ENCODE data around the gene ZNF606.
A peak's percentile ranks its signal among the peaks of the same experiment; 100 is the strongest.

The ZNF606 gene

GRCh38 chr19:57934820-57935665 is 67.6 kb downstream of the ZNF606 start, which contains the start of gene ZNF418:
Gene ZNF418, minus strand, starts transcription at chr19:57935402. Its CDS starts 1,580 bp downstream, at chr19:57933822.
- no peaks in the 10 kb centered on the region; the same call in 1 of the 2 replicates for H3K9me3 ChIP-seq (ENCODE audit: low read depth, low read length)
- TF ChIP-seq FOXP2 (optimal IDR thresholded peaks at IDR 0.05; ENCODE audit: control extremely low read depth, extremely low read length, insufficient read depth) (no peak), EZH2 (IDR thresholded peaks at IDR 0.05) (no peak), POLR2AphosphoS5 (IDR thresholded peaks at IDR 0.05; ENCODE audit: borderline replicate concordance, low read depth, low read length) (no peak; the same call in 1 of the 2 replicates)
- H3K27ac ChIP-seq: no peak within 1 kb of the TSS
- peaks cover 5% of the 10 kb centered on the region; the same call in 1 of the 2 replicates for H3K36me3 ChIP-seq (ENCODE audit: insufficient read depth, low read length)
- no peak within 1 kb of the TSS for H3K9ac ChIP-seq (ENCODE audit: insufficient read length)
- no peak for DNase-seq (ENCODE audit: low read depth, low spot score)
- H3K4me3 ChIP-seq: peak within 1 kb of the TSS; percentile 76

- DNase-seq (ENCODE audit: low read depth, low spot score): no peak
- Histone ChIP-seq H3K9me3 (ENCODE audit: low read depth, low read length) (no peaks in the 10 kb centered on the region), H3K4me3 (no peak overlapping the region), H3K27ac (no peak overlapping the region), H3K9ac (ENCODE audit: insufficient read length) (no peak overlapping the region), H3K36me3 (ENCODE audit: insufficient read depth, low read length) (peaks cover 11% of the 10 kb centered on the region; the same call in 1 of the 2 replicates)
- TF ChIP-seq EZH2 (IDR thresholded peaks at IDR 0.05) (no peak), FOXP2 (optimal IDR thresholded peaks at IDR 0.05; ENCODE audit: control extremely low read depth, extremely low read length, insufficient read depth) (no peak), POLR2AphosphoS5 (IDR thresholded peaks at IDR 0.05; ENCODE audit: borderline replicate concordance, low read depth, low read length) (no peak)
These were observed 75.0 kb downstream of the ZNF606 start for GRCh38 chr19:57927587-57927986.

Data from SK-N-MC (cell line).